ENCODE data around the gene IFT80.

The IFT80 gene

GRCh38 chr3:160399125-160400029 is at the start of gene IFT80, which contains the start of gene SMC4:
TSS of gene IFT80 (minus strand) at chr3:160399225. CDS start at chr3:160384600, 14,625 bp downstream.
TSS of gene SMC4 (plus strand) at chr3:160399650. CDS start at chr3:160400827, 1,177 bp downstream.
- peak; percentile 93 to 95 for DNase-seq (ENCODE audit: low read depth in 2 of 2)

GRCh38 chr3:160447544-160447943 is 48.5 kb upstream of the IFT80 start:
- no peak for DNase-seq (ENCODE audit: low read depth in 2 of 2)

GRCh38 chr3:160446522-160447056 is 47.6 kb upstream of the IFT80 start:
- no peak for DNase-seq (ENCODE audit: low read depth in 2 of 2)

- DNase-seq (ENCODE audit: low read depth in 2 of 2) = no peak
Measured at GRCh38 chr3:160445854-160446253, 46.8 kb upstream of the IFT80 start.

- DNase-seq (ENCODE audit: low read depth in 2 of 2) = no peak
Measured at GRCh38 chr3:160444411-160444810, 45.4 kb upstream of the IFT80 start.

GRCh38 chr3:160440687-160441086 is 41.7 kb upstream of the IFT80 start:
- DNase-seq (ENCODE audit: low read depth in 2 of 2) = no peak

- no peak for DNase-seq (ENCODE audit: low read depth in 2 of 2)
Measured at GRCh38 chr3:160437083-160437455, 38.0 kb upstream of the IFT80 start.

GRCh38 chr3:160435747-160436146 is 36.7 kb upstream of the IFT80 start:
- no peak for DNase-seq (ENCODE audit: low read depth in 2 of 2)

- no peak for DNase-seq (ENCODE audit: low read depth in 2 of 2)
Measured at GRCh38 chr3:160435095-160435494, 36.1 kb upstream of the IFT80 start.

GRCh38 chr3:160434071-160434470 is 35.0 kb upstream of the IFT80 start:
- DNase-seq (ENCODE audit: low read depth in 2 of 2) = no peak

- DNase-seq (ENCODE audit: low read depth in 2 of 2) = no peak
Measured at GRCh38 chr3:160427832-160428424, 28.9 kb upstream of the IFT80 start.

GRCh38 chr3:160417311-160417710 is 18.3 kb upstream of the IFT80 start:
- DNase-seq (ENCODE audit: low read depth in 2 of 2) = no peak

- DNase-seq (ENCODE audit: low read depth in 2 of 2) = peak; percentile 43 to 55
Measured at GRCh38 chr3:160413613-160414248, 14.7 kb upstream of the IFT80 start.

- no peak for DNase-seq (ENCODE audit: low read depth in 2 of 2)
Measured at GRCh38 chr3:160412477-160412876, 13.5 kb upstream of the IFT80 start.

GRCh38 chr3:160409812-160410610 is 11.0 kb upstream of the IFT80 start:
- DNase-seq (ENCODE audit: low read depth in 2 of 2) = no peak

- no peak for DNase-seq (ENCODE audit: low read depth in 2 of 2)
Measured at GRCh38 chr3:160403796-160404470, 4.9 kb upstream of the IFT80 start.

- DNase-seq (ENCODE audit: low read depth in 2 of 2) = no peak
Measured at GRCh38 chr3:160403028-160403545, 4.1 kb upstream of the IFT80 start.

GRCh38 chr3:160402221-160403027 is 3.4 kb upstream of the IFT80 start:
- no peak for DNase-seq (ENCODE audit: low read depth in 2 of 2)

- no peak for DNase-seq (ENCODE audit: low read depth in 2 of 2)
Measured at GRCh38 chr3:160401291-160402095, 2.5 kb upstream of the IFT80 start.
